Tibial nerve (tissue), 4 donors: ENCODE results near the gene ROBO2. TPM values are rescaled to one million over a fixed set of nuclear protein-coding genes. Genes with fewer than 3 reads are reported as not detected.

ENCODE experiments used
- DNase-seq, 2 donors: peaks; one replicate each; pipeline ENCODE4 v3.0.0-alpha.2; 2019; ENCODE audit warnings: low spot score in 2 of 2
- H3K27ac ChIP-seq, 4 donors: fragments of 200-600 bp; sonication (generic) in 3 of 4; one replicate each; pipeline ENCODE4 v1.5.1; 2017 to 2019; ENCODE audit warnings: mild to moderate bottlenecking in 1 of 4
- H3K27me3 ChIP-seq, 2 donors: fragments of 200-600 bp; sonication (generic) in 1 of 2; one replicate each; pipeline versions ENCODE4 v1.5.1 to v1.6.0; 2017 to 2019
- H3K36me3 ChIP-seq, 3 donors: fragments of 200-600 bp; sonication (generic); one replicate each; pipeline ENCODE4 v1.5.1; 2018 to 2019
- H3K4me1 ChIP-seq, 4 donors: fragments of 200-600 bp; sonication (generic) in 3 of 4; one replicate each; pipeline ENCODE4 v1.5.1; 2017 to 2019
- H3K4me3 ChIP-seq, 4 donors: fragments of 200-600 bp; sonication (generic) in 3 of 4; one replicate each; pipeline ENCODE4 v1.5.1; 2017 to 2019; ENCODE audit warnings: mild to moderate bottlenecking in 1 of 4, moderate library complexity in 1 of 4
- H3K9me3 ChIP-seq, 4 donors: fragments of 200-600 bp; sonication (generic) in 3 of 4; one replicate each; pipeline ENCODE4 v1.5.1; 2017 to 2019
- CTCF ChIP-seq, 5 experiments: fragments of 200-600 bp in 3 of 5; fragments of 450-650 bp in 2 of 5; sonication (generic) in 3 of 5; IDR thresholded peaks; one replicate each; pipeline ENCODE4 v1.5.1; 2016 to 2019; ENCODE audit warnings: antibody characterized with exemption in 5 of 5, mild to moderate bottlenecking in 3 of 5, moderate library complexity in 2 of 5
- EP300 ChIP-seq, 2 donors: sonication (generic); formaldehyde crosslinking; IDR thresholded peaks; one replicate each; pipeline ENCODE4 v1.6.1; 2017; ENCODE audit warnings: antibody characterized with exemption in 2 of 2, mild to moderate bottlenecking in 1 of 2
- POLR2A ChIP-seq, 2 donors: fragments of 450-650 bp; IDR thresholded peaks; one replicate each; pipeline ENCODE4 v1.6.1; 2017; ENCODE audit warnings: antibody characterized with exemption in 2 of 2, mild to moderate bottlenecking in 2 of 2, moderate library complexity in 2 of 2
- WGBS, 2 donors: methylation state at CpG; one replicate each; pipeline ENCODE4 v1.1.5; 2018; 5-methylcytosine and 5-hydroxymethylcytosine counted together
- total RNA-seq, 4 donors: library from RNA; depleted of rRNA; stranded (reverse); fragments of >200 nt; gene quantifications; one replicate each; pipeline ENCODE4 v1.1.0, GENCODE V29; 2016

The ROBO2 gene
- total RNA-seq, 4 donors from 2014 or later = 0.30 to 4.4 (median 1.9) TPM

- TF ChIP-seq EP300 (IDR thresholded peaks at IDR 0.05) (no peak), CTCF (IDR thresholded peaks at IDR 0.05) (no peak), POLR2A (IDR thresholded peaks at IDR 0.05) (no peak)
- peaks cover 0 to 14% (median 3%) of the 10 kb centered on the region in 4 donors for H3K9me3 ChIP-seq
- no peaks in the 10 kb centered on the region for H3K27me3 ChIP-seq
- DNase-seq = no peak
- WGBS, 2 donors = 52 to 71% methylated on average over 5 of the region's 5 CpGs
- H3K4me1 ChIP-seq = no peaks in the 10 kb centered on the region
- no peaks in the 10 kb centered on the region for H3K36me3 ChIP-seq
- H3K27ac ChIP-seq = no peak overlapping the region
- no peak overlapping the region for H3K4me3 ChIP-seq
These were observed 25.9 kb downstream of the ROBO2 start for GRCh38 chr3:77065750-77066149.

DNA sequence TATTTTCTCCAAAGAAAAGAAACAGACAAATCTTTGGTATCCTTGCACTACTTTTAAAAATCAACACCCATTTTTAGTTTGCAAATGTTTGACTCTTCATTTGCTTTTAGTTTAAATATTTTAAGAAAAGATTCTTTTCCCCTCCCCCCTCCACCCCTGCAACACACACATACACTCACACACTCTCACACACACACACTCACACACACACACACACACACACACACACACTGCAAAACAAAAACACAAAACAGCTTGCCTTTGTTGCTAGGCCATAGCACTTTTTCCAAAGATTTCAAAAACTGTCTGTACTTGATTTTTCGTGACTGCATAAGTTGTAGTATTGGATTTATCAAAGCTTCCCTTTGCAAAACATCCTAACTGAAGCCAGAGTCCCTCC, 26.9 kb downstream of the ROBO2 start:
- DNase-seq = no peak
- TF ChIP-seq EP300 (IDR thresholded peaks at IDR 0.05) (no peak), POLR2A (IDR thresholded peaks at IDR 0.05) (no peak), CTCF (IDR thresholded peaks at IDR 0.05) (no peak)
- H3K9me3 ChIP-seq = peaks cover 0 to 14% (median 3%) of the 10 kb centered on the region in 4 donors
- no peaks in the 10 kb centered on the region for H3K4me1 ChIP-seq
- no peaks in the 10 kb centered on the region for H3K27me3 ChIP-seq
- no peak overlapping the region for H3K27ac ChIP-seq
- H3K4me3 ChIP-seq = no peak overlapping the region
- no peaks in the 10 kb centered on the region for H3K36me3 ChIP-seq
- 70 to 74% methylated on average over 1 of the region's 1 CpG for WGBS, 2 donors

GRCh38 chr3:77068808-77069207, 28.9 kb downstream of the ROBO2 start:
- no peak for DNase-seq
- Histone ChIP-seq H3K27me3 (no peaks in the 10 kb centered on the region), H3K36me3 (no peaks in the 10 kb centered on the region), H3K4me3 (no peak overlapping the region), H3K4me1 (no peaks in the 10 kb centered on the region), H3K27ac (no peak overlapping the region), H3K9me3 (no peaks in the 10 kb centered on the region)
- WGBS, 2 donors = 87 to 88% methylated on average over 7 of the region's 7 CpGs
- TF ChIP-seq EP300 (IDR thresholded peaks at IDR 0.05) (no peak), POLR2A (IDR thresholded peaks at IDR 0.05) (no peak), CTCF (IDR thresholded peaks at IDR 0.05) (no peak)

- H3K4me3 ChIP-seq = no peak overlapping the region
- DNase-seq = no peak
- no peaks in the 10 kb centered on the region for H3K36me3 ChIP-seq
- H3K4me1 ChIP-seq = no peaks in the 10 kb centered on the region
- H3K9me3 ChIP-seq = no peaks in the 10 kb centered on the region
- H3K27me3 ChIP-seq = no peaks in the 10 kb centered on the region
- no peak overlapping the region for H3K27ac ChIP-seq
- TF ChIP-seq CTCF (IDR thresholded peaks at IDR 0.05) (no peak), EP300 (IDR thresholded peaks at IDR 0.05) (no peak), POLR2A (IDR thresholded peaks at IDR 0.05) (no peak)
- WGBS, 2 donors = 66 to 78% methylated on average over 5 of the region's 5 CpGs
These were observed 31.5 kb downstream of the ROBO2 start for GRCh38 chr3:77071364-77071763.

DNA sequence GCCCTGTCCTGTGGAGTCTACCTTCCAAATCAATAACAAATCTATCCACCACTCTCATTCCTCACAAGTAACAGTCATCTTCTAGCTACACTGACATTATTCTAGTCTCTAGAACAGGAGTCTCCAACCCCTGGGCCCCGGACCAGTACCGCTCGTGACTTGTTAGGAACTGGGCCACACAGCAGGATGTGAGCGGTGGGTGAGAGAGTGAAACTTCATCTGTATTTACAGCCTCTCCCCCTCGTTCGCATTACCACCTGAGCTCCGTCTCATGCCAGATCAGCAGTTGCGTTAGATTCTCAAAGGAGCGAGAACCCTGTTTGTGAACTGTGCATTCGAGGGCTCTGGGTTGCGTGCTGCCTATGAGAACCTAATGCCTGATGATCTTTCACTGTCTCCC, 31.9 kb downstream of the ROBO2 start:
- no peaks in the 10 kb centered on the region for H3K9me3 ChIP-seq
- no peak for DNase-seq

More for the DNA sequence above, 31.9 kb downstream of the ROBO2 start:
- H3K36me3 ChIP-seq = no peaks in the 10 kb centered on the region
- no peak overlapping the region for H3K4me3 ChIP-seq
- TF ChIP-seq POLR2A (IDR thresholded peaks at IDR 0.05) (no peak), EP300 (IDR thresholded peaks at IDR 0.05) (no peak), CTCF (IDR thresholded peaks at IDR 0.05) (no peak)
- H3K4me1 ChIP-seq = no peaks in the 10 kb centered on the region
- H3K27me3 ChIP-seq = no peaks in the 10 kb centered on the region
- no peak overlapping the region for H3K27ac ChIP-seq
- 92 to 96% methylated on average over 11 of the region's 11 CpGs for WGBS, 2 donors
